ENCODE data around the gene TOR2A.
"Not testable (repeated sequence)": the region's sequence is repeated elsewhere in the genome, so short reads cannot be mapped to it uniquely, and the experiment has no call there.

TOR2A gene

DNA sequence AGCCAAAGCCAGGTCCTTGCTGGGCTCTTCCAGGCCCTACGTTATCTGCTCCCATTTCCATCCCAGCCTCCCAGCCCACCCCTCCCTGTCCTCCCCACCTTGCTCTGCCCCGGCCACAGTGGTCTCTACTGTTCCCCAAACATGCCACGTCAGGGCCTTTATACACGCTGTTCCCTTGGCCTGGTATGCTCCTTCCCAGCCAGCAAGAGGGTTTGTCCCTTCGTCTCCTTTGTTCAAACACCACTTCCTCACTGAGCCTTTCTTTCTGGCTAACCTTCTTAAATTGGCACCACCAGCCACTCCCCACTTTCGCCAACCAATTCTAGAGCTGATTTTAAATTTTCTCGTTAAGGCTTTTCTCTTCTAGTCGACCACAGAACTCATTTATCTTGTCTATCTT lies 33.6 kb upstream of the TOR2A start:
- no peak for DNase-seq (ENCODE audit: low spot score)

- DNase-seq (ENCODE audit: low spot score): no peak
Observed at GRCh38 chr9:127767909-127768331, 32.8 kb upstream of the TOR2A start.

DNA sequence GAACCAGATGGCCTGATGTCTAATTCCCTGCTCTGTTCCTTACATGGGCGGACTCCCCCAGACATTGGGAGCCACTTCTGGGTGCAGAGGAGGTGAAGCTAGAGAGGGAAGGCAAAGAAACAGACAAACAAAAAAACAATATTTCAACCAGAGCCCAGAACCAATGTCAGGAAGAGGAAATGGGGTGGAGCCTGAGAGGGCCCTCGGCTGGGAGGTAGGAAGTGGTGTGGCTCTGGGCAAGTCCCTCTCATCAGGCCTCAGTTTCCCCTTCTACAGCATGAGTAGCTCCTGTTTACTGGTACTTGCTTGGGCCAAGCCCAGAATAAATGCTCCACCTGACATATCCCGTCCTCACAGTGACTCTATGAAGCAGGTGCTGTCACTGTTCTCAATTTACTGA lies 32.3 kb upstream of the TOR2A start:
- DNase-seq (ENCODE audit: low spot score): no peak

GRCh38 chr9:127765418-127765817 lies 30.3 kb upstream of the TOR2A start:
- no peak for DNase-seq (ENCODE audit: low spot score)

DNA sequence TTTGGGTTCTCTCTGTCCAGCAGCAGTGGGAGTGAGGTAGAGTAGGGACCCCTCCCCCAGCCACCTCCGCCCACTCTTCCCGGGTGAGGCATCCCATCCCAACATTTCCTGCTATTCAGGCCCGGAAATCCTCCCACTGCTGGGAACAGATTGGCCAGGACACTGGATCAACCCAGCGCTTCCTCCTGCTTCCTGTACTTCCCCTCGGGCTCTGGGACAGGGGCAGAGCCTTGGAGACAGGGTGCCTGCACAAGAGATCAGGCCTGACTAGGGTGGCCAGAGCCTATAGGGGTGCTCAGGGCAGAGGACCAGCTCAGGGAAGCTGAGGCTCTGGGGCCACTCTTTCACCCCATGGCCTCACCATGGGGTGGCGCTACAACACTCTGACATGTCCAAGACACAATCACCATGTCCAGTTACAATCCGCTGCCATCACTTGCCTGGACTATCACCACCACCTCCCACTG lies 28.9 kb upstream of the TOR2A start:
- DNase-seq (ENCODE audit: low spot score): peak; percentile 51

DNA sequence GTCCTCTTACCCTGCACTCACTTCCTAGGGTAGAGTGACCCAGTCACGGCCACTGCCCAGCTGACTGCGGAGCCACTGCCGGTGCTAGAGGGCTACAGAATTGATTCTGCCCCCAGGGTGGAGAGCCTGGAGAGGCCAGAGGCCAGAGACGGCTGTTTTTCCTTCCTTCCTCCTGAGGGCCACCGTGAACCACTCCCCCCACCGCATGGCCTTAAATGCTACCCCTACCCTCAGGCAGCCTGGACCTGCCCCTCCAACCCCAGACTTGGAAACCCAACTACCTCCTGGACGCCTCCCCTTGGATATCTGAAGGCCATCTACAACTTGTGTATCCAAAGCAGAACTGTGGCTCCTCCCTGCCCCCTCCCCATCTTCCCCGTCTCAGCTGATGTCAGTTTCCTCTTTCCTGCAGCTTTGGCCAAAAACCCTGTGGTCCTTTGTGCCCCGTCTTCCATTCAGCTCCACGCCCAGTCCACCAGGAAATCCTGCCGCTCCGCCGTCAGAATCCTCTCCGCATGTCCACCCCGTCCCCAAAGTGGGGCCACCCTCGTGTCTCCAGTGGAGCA lies 27.1 kb upstream of the TOR2A start:
- DNase-seq (ENCODE audit: low spot score): no peak

DNA sequence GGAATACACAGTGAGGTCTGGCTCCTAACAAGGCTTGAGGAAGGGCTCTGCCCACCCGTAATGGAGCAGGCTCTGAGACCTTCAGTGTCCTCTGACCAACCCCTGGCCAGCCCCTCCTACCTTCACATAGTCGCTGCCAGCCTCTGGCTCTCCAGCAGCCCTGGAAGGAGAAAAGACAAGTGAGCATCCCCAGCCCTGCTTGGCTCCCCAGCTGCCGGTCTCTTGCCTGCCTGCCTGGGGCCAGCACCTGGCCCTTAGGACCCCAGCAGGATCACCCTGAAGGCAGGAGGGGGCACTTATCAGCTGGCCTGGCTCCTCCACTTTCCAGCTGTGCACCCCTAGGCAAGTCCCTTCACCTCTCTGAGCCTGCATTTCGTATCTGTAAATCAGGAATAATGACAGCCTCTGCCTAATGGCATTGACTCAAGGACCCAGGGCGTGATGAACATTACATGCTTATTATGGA lies 26.4 kb upstream of the TOR2A start:
- DNase-seq (ENCODE audit: low spot score): no peak

GRCh38 chr9:127761061-127761460 lies 26.0 kb upstream of the TOR2A start:
- DNase-seq (ENCODE audit: low spot score): no peak

- DNase-seq (ENCODE audit: low spot score): no peak
Observed at GRCh38 chr9:127758843-127759242, 23.7 kb upstream of the TOR2A start.

DNA sequence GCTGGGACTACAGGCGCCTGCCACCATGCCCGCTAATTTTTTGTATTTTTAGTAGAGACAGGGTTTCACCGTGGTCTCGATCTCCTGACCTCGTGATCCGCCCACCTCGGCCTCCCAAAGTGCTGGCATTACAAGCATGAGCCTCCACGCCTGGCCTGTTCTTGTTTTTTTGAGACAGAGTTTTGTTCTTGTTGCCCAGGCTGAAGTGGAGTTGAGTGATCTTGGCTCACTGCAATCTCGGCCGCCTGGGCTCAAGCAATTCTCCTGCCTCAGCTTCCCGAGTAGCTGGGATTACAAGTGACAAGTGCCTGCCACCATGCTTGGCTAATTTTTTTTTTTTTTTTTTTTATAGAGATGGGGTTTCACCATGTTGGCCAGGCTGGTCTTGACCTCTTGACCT lies 21.7 kb upstream of the TOR2A start:
- DNase-seq (ENCODE audit: low spot score): not testable (repeated sequence)

DNA sequence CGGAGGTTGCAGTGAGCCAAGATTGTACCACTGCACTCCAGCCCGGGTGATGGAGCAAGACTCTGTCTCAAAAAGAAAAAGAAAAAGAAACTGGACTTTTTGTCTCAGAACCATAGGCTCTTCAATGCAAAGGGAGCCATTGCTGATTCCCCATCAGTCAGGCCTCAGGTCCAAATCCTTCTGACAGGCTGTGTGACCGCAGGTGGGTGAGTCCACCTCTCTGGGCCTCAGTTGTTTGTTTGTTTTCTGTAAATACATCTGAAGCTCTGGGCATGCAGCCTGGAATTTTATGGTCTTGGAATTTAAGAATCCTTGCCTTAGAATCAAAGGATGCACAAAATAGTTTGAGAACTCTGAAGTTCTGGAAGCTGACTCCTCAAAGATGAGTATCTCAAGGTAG lies 21.1 kb upstream of the TOR2A start:
- no peak for DNase-seq (ENCODE audit: low spot score)

DNA sequence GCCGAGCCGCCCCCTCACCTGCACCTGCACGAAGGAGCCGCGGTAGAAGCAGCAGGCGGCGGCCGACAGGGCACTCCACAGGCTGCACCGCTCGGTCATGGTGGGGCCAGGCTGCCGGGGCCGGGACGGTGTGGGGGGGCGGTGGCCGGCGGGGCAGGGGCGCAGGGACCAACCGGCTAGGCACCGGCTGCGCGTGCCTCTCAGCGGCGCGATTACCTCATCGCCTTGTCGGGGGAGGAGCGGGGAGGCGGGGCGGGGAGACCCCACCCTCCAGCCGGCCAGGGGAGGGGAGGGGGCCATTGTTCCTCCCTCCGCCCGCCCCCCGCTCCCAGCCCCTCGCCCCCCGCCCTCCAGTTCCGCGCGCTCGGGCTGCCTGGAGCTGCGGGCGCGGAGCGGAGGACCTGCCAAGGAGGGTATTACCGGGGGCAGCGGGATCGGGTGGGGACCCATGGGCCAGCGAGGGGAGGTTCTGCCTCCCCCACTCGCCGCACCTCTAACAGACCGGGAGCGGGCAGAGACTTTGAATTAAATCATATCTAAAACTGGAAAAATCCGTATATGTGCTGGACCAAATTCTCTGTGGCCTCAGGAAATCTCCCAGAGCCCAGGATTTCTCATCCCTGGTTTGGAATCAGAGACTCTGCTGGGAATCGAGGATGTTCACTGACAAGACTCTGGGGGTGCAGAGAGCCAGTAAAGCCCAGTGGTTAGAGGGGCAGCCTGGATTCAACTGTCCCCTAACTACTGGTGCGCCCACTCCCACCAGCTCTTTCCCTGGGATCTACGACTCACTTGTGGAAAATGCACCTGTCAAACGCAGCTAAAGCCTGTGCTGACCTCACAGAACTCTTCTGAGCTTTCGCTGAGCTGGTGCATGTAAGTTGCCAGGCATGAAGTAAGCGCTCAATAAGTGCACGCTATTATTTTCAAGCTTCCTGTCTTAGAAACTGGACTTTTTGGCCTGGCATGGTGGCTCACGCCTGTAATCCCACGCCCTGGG lies 20.3 kb upstream of the TOR2A start:
- no peak for DNase-seq (ENCODE audit: low spot score)

- no peak for DNase-seq (ENCODE audit: low spot score)
Observed at GRCh38 chr9:127754099-127755060, 19.3 kb upstream of the TOR2A start.

DNA sequence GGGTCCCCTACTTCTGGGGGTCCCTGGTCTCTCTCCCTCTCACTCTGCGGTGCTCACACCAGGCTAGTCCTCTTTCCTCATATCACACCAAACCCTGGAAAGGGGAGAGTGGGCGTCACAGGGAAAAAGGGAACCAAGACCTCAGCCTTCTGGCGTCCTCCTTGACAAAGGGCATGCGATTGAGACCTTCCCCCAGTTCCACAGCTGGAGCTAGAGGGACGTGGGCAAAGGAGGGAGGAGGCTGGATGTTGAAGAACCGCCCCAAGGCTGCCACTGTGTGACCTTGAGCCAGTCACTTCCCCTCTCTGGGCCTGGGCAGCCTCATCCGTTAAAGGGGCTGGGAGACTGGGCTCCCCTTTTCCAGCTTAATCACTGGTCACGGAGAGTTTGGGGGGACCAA lies 18.5 kb upstream of the TOR2A start:
- DNase-seq (ENCODE audit: low spot score): no peak

- DNase-seq (ENCODE audit: low spot score): no peak
Observed at GRCh38 chr9:127753148-127753547, 18.1 kb upstream of the TOR2A start.

DNA sequence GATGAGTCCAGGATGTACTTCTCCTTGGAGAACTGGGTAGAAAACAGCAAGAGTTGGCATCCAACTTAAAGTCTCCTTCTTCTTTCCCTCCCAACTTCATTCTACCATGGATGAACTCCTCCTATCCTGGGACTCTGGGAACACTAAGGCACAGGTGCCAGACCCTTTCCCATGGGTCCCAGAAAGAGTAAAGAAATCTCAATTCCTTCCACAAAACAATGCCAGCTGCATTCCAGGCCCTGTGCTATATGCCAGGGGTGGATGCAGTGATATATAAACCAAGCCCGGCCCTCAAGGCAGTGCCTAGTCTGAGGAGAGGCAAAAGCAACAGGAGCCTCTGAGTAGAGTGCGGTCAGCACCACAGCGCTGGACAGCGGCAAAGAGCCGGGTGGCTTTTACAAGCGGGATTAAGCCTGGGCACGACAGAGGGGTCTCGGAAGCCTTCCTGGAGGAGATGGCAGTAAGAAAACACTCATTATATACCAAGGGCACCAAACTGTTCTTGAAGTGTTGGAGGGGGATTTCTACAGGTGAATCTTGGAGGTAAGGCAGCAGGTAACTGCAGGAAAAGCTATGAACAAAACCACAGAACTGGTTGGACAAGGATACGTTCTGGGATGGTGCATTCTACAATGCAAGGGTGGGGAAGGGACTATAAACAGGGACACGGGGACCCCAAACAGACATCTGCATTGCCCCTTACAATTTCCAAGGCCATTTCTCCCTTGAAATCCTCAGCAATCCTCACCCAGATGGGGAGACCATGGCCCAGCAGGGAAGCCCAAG lies 16.4 kb upstream of the TOR2A start:
- DNase-seq (ENCODE audit: low spot score): peak; percentile 55

GRCh38 chr9:127749090-127749787 lies 14.1 kb upstream of the TOR2A start:
- DNase-seq (ENCODE audit: low spot score): no peak

DNA sequence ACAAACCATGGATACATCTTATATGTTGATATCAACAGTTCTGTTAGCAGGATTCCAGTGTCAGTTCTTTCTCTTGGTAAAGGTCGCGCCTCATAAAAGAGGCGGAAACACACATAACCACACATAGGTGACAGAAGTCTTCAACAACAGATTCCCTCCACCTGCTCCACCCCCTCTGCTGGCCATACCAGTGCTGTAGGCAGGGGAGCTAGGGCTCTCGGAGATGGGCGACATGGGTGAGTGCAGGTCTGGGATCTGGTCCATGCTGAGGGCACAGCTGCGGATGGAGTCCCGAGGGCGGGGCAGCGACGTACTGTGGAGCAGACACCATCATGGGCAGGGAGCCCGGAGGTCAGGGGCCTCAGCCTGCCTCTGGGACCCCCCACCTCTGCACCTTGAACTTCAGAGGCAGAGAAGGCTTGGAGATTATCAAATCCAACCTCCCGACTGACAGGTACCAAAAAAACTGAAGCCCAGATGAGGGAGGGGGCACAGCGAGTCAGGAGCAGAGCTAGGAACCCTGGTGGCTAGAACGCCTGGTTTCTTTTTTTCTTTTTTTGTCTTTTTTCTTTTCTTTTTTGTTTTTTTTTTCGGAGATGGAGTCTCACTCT lies 12.0 kb upstream of the TOR2A start:
- DNase-seq (ENCODE audit: low spot score): no peak

DNA sequence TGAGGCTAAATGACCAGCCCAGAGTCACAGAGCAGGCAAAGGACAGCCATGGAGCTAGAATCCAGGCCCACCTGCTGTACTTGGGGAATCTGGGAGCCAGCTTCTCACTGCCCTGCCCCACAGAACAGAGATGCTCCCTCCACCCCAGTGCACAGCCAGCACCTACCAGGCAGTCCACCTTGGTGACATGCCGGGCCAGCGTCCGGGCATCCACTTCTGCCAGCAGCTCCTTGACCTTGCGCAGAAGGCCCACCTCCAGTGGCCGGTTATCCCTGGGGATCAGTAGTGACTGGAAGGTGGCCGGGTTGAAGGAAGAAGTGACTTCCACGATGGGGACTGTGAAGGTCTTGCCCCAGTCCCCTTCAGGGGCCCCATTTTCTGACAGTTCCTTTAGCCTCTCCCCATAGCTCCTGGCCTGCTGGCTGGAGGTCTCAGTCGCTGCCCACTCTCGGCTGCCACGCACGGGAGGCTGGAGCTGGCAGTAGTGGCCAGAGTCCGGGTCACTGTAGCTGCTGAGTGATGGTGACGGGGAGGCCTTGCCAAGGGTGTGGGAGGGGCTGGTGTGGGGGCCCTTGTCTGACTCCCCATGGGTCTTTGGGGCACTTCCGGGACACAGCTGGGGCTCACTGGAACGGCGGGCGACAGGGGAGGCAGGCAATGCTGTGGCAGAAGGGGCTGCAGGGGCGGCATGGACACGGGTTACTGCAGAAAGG lies 9.5 kb upstream of the TOR2A start:
- DNase-seq (ENCODE audit: low spot score): no peak
